Stimulated activated CD4-positive, alpha-beta T cell treated with anti-CD3 and anti-CD28 coated beads, Interleukin-12 subunit alpha, Interleukin-12 subunit beta, amount 100 ng/mL, for 4 hours (primary cell): Measurements from ENCODE around the gene PCDHA5.
"Not testable (repeated sequence)": the region's sequence is repeated elsewhere in the genome, so short reads cannot be mapped to it uniquely, and the experiment has no call there.

Source experiments
- DNase-seq: peaks from one replicate; pipeline ENCODE4 v3.0.0-alpha.2; 2020

Gene PCDHA5

DNA sequence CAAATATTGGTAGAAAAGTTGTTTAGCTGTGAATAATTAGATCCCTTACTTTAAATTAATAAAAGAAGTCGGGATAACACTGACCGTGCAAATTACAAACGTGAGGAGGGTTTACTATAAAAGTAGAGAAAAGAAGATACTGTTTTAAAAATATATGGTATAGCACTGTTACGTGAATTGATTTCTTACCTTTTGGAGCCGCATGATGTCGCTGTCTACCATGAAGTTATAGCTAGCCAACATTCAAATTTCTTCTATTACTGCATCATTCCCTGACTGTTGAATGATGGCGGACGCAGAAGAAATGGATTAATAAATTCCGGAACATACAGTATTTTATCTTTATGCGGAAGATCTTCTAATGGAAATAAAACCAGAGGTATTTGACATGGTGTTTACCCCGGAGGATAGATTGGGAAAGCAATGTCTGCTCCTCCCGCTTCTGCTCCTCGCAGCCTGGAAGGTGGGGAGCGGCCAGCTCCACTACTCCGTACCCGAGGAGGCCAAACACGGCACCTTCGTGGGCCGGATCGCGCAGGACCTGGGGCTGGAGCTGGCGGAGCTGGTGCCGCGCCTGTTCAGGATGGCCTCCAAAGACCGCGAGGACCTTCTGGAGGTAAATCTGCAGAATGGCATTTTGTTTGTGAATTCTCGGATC is 6.4 kb downstream of the PCDHA5 start, which contains the start of gene PCDHA6:
Gene PCDHA6, plus strand, starts transcription at position 257 of the 658 bp plus-strand sequence. Its CDS starts 132 bp downstream, at position 389.
- DNase-seq: no peak

DNA sequence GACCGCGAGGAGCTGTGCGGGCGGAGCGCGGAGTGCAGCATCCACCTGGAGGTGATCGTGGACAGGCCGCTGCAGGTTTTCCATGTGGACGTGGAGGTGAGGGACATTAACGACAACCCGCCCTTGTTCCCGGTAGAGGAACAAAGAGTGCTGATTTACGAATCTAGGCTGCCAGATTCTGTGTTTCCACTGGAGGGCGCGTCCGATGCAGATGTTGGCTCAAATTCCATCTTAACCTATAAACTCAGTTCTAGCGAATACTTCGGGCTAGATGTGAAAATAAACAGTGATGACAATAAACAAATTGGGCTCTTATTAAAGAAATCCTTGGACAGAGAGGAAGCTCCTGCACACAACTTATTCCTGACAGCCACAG is 6.9 kb downstream of the PCDHA5 start:
- DNase-seq: no peak

DNA sequence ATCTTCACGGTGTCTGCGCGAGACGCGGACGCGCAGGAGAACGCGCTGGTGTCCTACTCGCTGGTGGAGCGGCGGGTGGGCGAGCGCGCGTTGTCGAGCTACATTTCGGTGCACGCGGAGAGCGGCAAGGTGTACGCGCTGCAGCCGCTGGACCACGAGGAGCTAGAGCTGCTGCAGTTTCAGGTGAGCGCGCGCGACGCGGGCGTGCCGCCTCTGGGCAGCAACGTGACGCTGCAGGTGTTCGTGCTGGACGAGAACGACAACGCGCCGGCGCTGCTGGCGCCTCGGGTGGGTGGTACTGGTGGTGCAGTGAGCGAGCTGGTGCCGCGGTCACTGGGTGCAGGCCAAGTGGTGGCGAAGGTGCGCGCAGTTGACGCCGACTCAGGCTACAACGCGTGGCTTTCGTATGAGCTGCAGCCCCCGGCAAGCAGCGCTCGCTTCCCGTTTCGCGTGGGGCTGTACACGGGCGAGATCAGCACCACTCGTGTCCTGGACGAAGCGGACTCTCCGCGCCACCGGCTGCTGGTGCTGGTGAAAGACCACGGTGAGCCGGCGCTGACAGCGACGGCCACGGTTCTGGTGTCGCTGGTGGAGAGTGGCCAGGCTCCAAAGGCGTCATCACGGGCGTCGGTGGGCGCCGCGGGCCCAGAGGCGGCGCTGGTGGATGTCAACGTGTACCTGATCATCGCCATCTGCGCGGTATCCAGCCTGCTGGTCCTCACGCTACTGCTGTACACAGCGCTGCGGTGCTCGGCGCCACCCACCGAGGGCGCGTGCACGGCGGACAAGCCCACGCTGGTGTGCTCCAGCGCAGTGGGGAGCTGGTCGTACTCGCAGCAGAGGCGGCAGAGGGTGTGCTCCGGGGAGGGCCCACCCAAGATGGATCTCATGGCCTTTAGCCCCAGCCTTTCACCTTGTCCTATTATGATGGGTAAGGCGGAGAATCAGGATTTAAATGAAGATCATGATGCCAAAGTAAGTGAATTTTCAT is 8.4 kb downstream of the PCDHA5 start:
- DNase-seq: not testable (repeated sequence)

DNA sequence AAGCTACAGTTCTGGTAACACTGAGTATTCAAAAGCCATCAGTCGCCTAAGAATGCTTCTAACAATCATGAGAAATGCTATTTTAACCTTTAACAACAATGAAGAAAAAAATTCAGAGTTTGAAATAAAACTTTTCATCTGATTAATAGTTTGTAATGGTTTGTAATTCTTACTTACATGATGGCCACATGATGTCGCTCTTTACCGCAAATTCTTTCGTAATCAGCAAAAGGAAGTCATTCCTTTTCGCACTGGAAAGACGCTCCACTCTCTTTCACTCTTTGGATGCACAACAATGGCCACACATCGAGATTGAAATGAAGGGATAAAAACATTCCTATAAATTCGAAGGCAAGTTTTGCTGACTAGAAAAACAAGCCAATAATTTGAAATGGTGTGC is 12.6 kb downstream of the PCDHA5 start, which contains the start of gene PCDHA7:
Gene PCDHA7, plus strand, starts transcription at position 277 of the 400 bp plus-strand sequence. Its CDS starts 115 bp downstream, at position 392.
- DNase-seq: no peak

DNA sequence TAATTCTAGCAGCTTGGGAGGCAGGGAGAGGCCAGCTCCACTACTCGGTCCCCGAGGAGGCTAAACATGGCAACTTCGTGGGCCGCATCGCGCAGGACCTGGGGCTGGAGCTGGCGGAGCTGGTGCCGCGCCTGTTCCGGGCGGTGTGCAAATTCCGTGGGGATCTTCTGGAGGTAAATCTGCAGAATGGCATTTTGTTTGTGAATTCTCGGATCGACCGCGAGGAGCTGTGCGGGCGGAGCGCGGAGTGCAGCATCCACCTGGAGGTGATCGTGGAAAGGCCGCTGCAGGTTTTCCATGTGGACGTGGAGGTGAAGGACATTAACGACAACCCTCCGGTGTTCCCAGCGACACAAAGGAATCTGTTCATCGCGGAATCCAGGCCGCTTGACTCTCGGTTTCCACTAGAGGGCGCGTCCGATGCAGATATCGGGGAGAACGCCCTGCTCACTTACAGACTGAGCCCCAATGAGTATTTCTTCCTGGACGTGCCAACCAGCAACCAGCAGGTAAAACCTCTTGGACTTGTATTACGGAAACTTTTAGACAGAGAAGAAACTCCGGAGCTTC is 13.1 kb downstream of the PCDHA5 start:
- not testable (repeated sequence) for DNase-seq

DNA sequence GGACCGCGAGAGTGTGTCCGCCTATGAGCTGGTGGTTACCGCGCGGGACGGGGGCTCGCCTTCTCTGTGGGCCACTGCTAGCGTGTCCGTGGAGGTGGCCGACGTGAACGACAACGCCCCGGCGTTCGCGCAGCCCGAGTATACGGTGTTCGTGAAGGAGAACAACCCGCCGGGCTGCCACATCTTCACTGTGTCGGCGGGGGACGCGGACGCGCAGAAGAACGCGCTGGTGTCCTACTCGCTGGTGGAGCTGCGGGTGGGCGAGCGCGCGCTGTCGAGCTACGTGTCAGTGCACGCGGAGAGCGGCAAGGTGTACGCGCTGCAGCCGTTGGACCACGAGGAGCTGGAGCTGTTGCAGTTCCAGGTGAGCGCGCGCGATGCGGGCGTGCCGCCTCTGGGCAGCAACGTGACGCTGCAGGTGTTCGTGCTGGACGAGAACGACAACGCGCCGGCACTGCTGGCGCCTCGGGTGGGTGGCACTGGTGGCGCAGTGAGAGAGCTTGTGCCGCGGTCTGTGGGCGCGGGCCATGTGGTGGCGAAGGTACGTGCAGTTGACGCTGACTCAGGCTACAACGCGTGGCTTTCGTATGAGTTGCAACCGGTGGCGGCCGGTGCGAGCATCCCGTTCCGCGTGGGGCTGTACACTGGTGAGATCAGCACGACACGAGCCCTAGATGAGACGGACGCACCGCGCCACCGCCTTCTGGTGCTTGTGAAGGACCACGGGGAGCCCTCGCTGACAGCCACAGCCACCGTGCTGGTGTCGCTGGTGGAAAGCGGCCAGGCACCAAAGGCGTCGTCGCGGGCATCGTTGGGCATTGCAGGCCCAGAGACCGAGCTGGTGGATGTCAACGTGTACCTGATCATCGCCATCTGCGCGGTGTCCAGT is 14.5 kb downstream of the PCDHA5 start:
- no peak for DNase-seq

DNA sequence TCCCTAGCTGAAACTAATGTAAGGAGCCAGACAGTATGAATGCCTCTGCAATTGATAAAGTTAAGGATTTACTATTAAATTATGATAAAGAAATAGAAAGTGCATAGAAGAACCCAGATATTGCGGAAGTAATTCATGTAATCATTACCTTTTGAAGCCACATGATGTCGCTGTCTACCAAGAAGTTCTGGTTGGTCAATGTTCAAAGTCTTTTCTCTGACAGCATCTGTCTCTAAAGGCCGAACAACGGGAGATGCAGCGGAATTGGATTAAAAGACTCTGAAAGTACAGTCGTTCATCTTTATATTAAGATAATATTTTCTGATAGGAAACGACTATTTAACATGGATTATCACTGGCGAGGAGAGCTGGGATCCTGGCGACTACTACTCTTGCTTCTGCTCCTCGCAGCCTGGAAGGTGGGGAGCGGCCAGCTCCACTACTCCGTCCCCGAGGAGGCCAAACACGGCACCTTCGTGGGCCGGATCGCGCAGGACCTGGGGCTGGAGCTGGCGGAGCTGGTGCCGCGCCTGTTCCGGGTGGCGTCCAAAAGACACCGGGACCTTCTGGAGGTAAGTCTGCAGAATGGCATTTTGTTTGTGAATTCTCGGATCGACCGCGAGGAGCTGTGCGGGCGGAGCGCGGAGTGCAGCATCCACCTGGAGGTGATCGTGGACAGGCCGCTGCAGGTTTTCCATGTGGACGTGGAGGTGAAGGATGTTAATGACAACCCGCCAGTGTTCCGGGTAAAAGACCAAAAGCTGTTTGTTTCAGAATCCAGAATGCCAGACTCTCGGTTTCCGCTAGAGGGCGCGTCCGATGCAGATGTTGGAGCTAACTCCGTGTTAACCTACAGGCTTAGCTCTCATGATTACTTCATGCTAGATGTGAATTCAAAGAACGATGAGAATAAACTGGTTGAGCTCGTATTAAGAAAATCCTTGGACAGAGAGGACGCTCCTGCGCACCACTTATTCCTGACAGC is 19.9 kb downstream of the PCDHA5 start, which contains the start of gene PCDHA8:
Gene PCDHA8, plus strand, starts transcription at position 210 of the 985 bp plus-strand sequence. Its CDS starts 135 bp downstream, at position 345.
- DNase-seq: no peak

DNA sequence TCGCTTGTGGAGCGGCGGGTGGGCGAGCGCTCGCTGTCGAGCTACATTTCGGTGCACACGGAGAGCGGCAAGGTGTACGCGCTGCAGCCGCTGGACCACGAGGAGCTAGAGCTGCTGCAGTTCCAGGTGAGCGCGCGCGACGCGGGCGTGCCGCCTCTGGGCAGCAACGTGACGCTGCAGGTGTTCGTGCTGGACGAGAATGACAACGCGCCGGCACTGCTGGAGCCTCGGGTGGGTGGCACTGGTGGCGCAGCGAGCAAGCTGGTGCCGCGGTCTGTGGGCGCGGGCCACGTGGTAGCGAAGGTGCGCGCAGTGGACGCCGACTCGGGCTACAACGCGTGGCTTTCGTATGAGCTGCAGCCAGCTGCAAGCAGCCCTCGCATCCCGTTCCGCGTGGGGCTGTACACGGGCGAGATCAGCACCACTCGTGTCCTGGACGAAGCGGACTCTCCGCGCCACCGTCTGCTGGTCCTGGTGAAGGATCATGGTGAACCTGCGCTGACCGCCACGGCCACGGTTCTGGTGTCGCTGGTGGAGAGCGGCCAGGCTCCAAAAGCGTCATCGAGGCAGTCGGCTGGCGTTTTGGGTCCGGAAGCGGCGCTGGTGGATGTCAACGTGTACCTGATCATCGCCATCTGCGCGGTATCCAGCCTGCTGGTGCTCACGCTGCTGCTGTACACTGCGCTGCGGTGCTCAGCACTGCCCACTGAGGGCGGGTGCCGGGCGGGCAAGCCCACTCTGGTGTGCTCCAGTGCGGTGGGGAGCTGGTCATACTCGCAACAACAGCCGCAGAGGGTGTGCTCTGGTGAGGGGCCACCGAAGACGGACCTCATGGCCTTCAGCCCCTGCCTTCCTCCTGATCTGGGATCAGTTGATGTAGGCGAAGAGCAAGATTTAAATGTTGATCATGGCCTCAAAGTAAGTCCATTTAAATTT is 21.7 kb downstream of the PCDHA5 start:
- no peak for DNase-seq

DNA sequence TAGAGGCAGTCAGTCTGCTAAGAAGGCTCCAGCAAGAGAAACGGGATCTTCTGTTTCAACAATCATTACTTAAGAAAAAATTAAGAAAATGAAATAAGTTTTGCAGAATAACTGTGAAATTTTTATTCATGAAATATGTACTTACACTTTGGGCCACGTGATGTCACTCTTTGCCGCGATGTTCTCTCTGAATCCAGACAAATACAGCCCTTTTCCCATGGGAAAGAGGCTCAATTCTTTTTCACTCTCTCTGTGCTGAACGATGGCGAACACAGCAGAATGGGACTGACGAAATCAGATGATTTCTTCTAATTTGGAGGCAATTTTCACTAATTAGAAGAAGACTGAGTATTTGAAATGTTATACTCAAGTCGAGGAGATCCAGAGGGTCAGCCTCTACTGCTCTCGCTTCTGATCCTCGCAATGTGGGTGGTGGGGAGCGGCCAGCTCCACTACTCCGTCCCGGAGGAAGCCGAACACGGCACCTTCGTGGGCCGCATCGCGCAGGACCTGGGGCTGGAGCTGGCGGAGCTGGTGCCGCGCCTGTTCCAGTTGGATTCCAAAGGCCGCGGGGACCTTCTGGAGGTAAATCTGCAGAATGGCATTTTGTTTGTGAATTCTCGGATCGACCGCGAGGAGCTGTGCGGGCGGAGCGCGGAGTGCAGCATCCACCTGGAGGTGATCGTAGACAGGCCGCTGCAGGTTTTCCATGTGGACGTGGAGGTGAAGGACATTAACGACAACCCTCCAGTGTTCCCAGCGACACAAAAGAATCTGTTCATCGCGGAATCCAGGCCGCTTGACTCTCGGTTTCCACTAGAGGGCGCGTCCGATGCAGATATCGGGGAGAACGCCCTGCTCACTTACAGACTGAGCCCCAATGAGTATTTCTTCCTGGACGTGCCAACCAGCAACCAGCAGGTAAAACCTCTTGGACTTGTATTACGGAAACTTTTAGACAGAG is 27.0 kb downstream of the PCDHA5 start, which contains the start of gene PCDHA9:
Gene PCDHA9, plus strand, starts transcription at position 244 of the 964 bp plus-strand sequence. Its CDS starts 114 bp downstream, at position 358.
- not testable (repeated sequence) for DNase-seq

DNA sequence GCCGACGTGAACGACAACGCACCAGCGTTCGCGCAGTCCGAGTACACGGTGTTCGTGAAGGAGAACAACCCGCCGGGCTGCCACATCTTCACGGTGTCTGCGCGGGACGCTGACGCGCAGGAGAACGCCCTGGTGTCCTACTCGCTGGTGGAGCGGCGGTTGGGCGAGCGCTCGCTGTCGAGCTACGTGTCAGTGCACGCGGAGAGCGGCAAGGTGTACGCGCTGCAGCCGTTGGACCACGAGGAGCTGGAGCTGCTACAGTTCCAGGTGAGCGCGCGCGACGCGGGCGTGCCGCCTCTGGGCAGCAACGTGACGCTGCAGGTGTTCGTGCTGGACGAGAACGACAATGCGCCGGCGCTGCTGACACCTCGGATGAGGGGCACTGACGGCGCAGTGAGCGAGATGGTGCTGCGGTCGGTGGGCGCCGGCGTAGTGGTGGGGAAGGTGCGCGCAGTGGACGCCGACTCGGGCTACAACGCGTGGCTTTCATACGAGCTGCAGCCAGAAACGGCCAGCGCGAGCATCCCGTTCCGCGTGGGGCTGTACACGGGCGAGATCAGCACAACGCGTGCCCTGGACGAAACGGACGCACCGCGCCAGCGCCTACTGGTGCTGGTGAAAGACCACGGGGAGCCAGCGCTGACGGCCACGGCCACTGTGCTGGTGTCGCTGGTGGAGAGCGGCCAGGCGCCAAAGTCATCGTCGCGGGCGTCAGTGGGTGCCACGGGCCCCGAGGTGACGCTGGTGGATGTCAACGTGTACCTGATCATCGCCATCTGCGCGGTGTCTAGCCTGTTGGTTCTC is 28.6 kb downstream of the PCDHA5 start:
- not testable (repeated sequence) for DNase-seq

DNA sequence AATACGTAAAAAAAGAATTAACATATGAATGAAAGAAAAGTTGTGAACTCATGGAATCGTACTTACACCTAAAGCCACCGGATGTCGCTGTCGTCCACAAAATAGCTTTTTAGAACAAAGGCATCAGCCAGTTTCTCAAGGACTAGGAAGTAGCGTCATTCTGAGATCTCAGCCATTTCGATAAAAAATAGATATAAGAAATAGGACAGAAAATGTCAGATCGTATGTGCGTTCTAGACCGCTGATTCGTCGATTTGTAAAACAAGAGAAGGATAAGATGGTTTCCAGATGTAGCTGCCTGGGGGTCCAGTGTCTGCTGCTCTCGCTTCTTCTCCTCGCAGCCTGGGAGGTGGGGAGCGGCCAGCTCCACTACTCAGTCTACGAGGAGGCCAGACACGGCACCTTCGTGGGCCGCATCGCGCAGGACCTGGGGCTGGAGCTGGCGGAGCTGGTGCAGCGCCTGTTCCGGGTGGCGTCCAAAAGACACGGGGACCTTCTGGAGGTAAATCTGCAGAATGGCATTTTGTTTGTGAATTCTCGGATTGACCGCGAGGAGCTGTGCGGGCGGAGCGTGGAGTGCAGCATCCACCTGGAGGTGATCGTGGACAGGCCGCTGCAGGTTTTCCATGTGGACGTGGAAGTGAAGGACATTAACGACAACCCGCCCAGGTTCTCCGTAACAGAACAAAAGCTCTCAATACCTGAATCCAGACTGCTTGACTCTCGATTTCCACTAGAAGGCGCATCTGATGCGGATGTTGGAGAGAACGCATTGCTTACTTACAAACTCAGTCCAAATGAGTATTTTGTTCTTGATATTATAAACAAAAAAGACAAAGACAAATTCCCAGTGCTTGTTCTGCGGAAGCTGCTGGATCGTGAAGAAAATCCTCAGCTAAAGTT is 34.6 kb downstream of the PCDHA5 start, which contains the start of gene PCDHA10:
Gene PCDHA10, plus strand, starts transcription at position 126 of the 903 bp plus-strand sequence. Its CDS starts 152 bp downstream, at position 278.
- DNase-seq: no peak

DNA sequence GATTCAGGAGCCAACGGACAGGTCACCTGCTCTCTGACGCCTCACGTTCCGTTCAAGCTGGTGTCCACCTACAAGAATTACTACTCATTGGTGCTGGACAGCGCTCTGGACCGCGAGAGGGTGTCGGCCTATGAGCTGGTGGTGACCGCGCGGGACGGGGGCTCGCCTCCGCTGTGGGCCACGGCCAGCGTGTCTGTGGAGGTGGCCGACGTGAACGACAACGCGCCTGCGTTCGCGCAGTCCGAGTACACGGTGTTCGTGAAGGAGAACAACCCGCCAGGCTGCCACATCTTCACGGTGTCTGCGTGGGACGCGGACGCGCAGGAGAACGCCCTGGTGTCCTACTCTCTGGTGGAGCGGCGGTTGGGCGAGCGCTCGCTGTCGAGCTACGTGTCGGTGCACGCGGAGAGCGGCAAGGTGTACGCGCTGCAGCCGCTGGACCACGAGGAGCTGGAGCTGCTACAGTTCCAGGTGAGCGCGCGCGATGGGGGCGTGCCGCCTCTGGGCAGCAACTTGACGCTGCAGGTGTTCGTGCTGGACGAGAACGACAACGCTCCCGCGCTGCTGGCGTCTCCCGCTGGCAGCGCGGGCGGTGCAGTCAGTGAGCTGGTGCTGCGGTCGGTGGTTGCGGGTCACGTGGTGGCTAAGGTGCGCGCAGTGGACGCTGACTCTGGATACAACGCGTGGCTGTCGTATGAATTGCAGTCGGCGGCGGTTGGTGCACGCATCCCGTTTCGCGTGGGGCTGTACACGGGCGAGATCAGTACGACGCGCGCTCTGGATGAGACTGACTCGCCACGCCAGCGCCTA is 36.0 kb downstream of the PCDHA5 start:
- no peak for DNase-seq

DNA sequence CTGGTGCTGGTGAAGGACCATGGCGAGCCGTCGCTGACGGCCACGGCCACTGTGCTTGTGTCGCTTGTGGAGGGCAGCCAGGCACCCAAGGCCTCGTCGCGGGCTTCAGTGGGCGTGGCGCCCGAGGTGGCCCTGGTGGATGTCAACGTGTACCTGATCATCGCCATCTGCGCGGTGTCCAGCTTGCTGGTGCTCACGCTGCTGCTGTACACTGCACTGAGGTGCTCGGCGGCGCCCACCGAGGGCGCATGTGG is 36.5 kb downstream of the PCDHA5 start:
- DNase-seq: no peak

DNA sequence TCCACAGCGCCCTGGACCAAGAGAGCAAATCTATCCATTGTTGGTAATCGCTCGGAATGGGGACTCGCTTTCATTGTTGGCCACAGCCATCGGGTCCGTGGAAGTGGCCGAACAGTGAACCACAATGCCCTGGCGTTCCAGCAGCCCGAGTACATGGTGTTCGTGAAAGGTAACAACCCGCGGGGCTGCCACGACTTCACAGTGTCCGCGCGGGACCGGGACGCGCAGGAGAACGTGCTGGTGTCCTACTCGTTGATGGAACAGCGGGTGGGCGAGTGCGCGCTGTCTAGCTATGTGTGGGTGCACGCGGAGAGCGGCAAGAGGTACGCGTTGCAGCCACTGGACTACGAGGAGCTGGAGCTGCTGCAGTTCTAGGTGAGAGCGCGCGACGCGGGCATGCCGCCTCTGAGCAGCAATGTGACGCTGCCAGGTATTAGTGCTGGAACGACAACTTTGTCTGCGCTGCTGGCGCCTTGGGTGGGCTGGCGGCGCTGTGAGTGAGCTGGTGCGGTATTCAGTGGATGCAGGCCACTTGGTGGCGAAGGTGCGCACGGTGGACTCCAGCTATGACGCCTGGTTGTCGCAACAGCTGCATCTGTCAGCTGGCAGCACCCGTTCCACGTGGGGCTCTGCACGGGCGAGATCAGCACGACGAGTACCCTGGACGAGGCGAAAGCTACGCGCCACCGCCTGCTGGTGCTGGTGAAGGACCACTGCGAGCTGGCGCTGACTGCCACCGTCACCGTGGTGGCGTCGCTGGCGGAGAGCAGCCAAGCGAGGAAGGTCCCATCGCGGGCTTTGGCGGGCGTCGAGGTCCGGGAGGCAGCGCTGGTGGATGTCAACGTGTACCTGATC is 41.3 kb downstream of the PCDHA5 start:
- no peak for DNase-seq
